Adipose tissue (tissue), 3 donors: Measurements from ENCODE around the gene ANKRD11. TPM values are rescaled to one million over a fixed set of nuclear protein-coding genes. Genes with fewer than 3 reads are reported as not detected.
"Not testable (repeated sequence)": the region's sequence is repeated elsewhere in the genome, so short reads cannot be mapped to it uniquely, and the experiment has no call there.

ENCODE experiments used
- H3K27ac ChIP-seq: one replicate; pipeline ENCODE4 v1.5.1; 2013; ENCODE audit warnings: low read depth, low read length
- WGBS, 3 donors: extraction: QIAGEN DNeasy Blood & Tissue Kit; methylation state at CpG; one replicate each; pipeline ENCODE4 v1.1.7; 2013; 5-methylcytosine and 5-hydroxymethylcytosine counted together
- polyA plus RNA-seq, 3 donors: library from polyadenylated mRNA; stranded (reverse); fragments of 200-250 nt; gene quantifications; one replicate each; pipeline ENCODE4 v1.2.3, GENCODE V29; 2013
- donor health status: healthy with polysubstance abuse.
- donor health status: Bipolar disorder and iron deficiency.
- donor health status: healthy.

The ANKRD11 gene
- polyA plus RNA-seq, 3 donors, result 24.9 to 53.9 (median 48.4) TPM

DNA sequence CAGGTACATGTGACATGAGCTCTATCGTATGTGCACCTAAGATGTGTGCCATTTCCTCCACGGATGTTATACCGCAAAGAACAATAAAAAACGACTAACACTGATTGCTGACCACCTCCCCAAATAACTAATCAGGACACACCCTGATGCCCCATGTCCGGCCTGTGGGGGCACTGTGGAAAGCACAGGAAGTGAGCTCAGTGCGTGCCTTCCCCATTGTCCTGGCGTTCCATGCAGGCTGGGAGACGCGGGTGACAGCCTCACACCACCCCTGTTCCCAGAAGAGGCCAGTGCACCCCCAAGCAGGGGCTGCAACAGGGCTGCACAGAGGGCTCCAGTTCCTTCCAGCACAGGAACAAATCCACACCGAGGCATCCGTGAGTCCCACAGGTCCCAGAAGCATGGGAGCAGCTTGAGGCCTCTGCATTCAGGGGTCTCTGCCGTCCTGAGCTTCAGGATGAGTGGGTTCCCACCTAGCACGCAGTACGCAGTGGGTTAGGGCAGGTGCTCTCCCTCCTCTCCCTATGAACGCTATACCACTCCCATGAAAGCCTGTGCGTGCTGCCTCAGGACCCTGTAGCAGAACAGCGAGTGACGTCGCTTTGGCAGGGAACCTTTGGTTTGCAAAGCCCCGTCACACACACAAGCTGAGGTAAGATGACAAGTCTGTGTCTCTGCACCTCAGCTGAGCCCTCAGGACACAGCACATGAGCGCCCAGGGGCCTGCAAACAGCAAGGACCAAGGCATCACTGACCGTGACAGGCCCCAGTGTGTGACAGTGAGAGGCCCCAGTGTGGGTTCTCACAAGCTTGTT lies 155.2 kb downstream of the ANKRD11 start:
- WGBS, 3 donors, result 55 to 76% (median 63%) methylated on average over 22 of the region's 22 CpGs
- H3K27ac ChIP-seq, result no peak overlapping the region

GRCh38 chr16:89334461-89334860 lies 155.9 kb downstream of the ANKRD11 start:
- H3K27ac ChIP-seq, result no peak overlapping the region
- WGBS, 3 donors, result 75 to 79% (median 79%) methylated on average over 12 of the region's 12 CpGs

DNA sequence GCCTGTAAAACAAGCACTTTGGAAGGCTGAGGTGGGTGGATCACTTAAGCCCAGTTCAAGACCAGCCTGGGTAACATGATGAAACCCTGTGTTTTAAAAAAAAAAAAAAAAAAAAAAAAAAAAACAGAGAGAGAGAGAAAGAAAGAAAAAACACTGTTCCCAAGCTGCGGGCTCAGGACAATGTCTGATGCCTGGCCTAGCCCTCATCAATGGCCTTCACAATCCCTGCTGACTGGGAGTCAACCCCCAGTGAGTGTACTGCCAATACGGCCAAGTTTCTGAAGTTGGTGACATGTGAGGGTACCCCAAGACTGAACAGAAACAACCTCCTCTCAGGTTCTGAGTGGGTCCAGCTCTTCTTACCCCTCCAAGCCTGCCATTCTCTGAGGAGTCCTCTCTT lies 156.3 kb downstream of the ANKRD11 start:
- no peak overlapping the region for H3K27ac ChIP-seq
- 11 to 63% (median 48%) methylated on average over 2 of the region's 2 CpGs for WGBS, 3 donors

- 37 to 39% (median 37%) methylated on average over 10 of the region's 13 CpGs for WGBS, 3 donors
- not testable (repeated sequence) for H3K27ac ChIP-seq
Measured at GRCh38 chr16:89333401-89334001, 156.9 kb downstream of the ANKRD11 start.

DNA sequence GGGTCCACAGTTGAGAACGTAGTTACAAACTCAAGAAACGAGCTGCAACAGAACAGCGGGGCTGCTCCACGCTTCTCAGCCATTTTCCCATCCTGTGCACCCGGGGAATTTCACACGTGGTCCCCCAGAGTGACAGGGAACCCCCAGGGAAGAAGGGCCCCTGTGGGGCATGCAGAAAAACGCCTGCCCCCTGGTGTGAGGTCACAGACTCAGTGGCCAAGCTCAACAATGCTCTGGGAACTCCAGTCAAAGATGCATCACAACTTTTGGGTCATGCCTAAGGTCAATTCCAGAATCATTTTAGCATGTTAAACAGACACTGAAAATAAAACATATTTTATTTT lies 157.5 kb downstream of the ANKRD11 start:
- WGBS, 3 donors, result 52 to 58% (median 56%) methylated on average over 7 of the region's 7 CpGs
- H3K27ac ChIP-seq, result no peak overlapping the region

- no peak overlapping the region for H3K27ac ChIP-seq
Measured at GRCh38 chr16:89332243-89332901, 158.0 kb downstream of the ANKRD11 start.

DNA sequence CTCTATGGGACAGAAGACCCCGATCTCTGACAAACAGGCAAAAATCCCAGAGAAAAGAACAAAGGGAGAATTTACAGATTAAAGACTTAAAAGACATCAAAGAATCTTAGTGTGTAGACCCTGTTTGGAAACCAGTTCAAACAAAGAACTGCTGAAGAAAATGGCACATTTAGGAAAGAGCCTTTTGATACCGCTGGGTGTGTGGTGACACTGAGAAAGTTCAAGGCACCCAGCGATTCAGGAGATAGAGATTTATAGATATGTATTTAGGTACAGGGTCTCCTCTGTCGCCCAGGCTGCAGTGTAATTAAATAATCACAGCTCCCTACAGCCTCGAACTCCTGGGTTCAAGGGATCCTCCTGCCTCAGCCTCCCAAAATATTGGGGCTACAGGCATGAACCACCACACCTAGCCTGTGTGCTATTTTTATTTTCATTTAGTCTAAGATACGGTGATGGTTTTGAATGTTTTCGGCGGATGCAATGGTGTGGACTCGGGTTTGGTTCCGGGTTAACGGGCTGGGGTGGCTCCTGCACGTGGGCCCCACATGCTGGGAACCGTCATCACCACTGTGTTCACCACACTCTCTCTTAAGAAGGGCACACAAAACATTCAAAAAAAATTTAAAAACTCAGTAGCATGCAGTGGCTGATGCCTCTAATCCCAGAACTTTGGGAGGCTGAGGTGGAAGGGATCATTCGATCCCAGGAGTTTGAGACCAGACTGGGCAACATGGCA lies 158.8 kb downstream of the ANKRD11 start:
- no peak overlapping the region for H3K27ac ChIP-seq
- 84 to 89% (median 86%) methylated on average over 14 of the region's 14 CpGs for WGBS, 3 donors

More at GRCh38 chr16:89332243-89332901, 158.0 kb downstream of the ANKRD11 start:
- 53 to 75% (median 70%) methylated on average over 14 of the region's 14 CpGs for WGBS, 3 donors

GRCh38 chr16:89330177-89330856 lies 160.0 kb downstream of the ANKRD11 start:
- peak overlapping the region; percentile 42 for H3K27ac ChIP-seq
- 28 to 36% (median 34%) methylated on average over 23 to 25 of the region's 25 CpGs for WGBS, 3 donors

- H3K27ac ChIP-seq, result not testable (repeated sequence)
- 91 to 94% (median 92%) methylated on average over 4 of the region's 4 CpGs for WGBS, 3 donors
Measured at GRCh38 chr16:89329830-89330176, 160.6 kb downstream of the ANKRD11 start.

GRCh38 chr16:89328412-89329400 lies 161.7 kb downstream of the ANKRD11 start:
- WGBS, 3 donors, result 85 to 91% (median 88%) methylated on average over 37 to 39 of the region's 41 CpGs
- H3K27ac ChIP-seq, result not testable (repeated sequence)

DNA sequence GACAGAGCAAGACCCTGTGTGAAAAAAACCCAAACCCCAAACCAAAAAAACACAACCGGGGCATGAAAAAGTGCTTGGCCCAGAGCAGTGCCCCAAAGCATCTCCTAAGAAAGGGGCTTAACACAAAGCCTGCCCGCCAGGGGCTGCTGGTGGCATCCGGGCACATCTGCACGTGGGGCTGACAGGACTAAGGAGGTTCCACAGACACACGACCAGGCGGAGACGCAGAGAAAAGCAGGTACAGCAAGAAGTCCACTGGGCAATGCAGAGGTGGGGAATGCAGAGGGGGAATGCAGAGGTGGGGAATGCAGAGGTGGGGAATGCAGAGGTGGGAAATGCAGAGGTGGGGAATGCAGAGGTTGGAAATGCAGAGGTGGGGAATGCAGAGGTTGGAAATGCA lies 163.6 kb downstream of the ANKRD11 start:
- H3K27ac ChIP-seq, result no peak overlapping the region
- 79 to 90% (median 87%) methylated on average over 7 of the region's 7 CpGs for WGBS, 3 donors

GRCh38 chr16:89325861-89326471 lies 164.4 kb downstream of the ANKRD11 start:
- H3K27ac ChIP-seq, result no peak overlapping the region
- 18 to 38% (median 26%) methylated on average over 18 of the region's 18 CpGs for WGBS, 3 donors

DNA sequence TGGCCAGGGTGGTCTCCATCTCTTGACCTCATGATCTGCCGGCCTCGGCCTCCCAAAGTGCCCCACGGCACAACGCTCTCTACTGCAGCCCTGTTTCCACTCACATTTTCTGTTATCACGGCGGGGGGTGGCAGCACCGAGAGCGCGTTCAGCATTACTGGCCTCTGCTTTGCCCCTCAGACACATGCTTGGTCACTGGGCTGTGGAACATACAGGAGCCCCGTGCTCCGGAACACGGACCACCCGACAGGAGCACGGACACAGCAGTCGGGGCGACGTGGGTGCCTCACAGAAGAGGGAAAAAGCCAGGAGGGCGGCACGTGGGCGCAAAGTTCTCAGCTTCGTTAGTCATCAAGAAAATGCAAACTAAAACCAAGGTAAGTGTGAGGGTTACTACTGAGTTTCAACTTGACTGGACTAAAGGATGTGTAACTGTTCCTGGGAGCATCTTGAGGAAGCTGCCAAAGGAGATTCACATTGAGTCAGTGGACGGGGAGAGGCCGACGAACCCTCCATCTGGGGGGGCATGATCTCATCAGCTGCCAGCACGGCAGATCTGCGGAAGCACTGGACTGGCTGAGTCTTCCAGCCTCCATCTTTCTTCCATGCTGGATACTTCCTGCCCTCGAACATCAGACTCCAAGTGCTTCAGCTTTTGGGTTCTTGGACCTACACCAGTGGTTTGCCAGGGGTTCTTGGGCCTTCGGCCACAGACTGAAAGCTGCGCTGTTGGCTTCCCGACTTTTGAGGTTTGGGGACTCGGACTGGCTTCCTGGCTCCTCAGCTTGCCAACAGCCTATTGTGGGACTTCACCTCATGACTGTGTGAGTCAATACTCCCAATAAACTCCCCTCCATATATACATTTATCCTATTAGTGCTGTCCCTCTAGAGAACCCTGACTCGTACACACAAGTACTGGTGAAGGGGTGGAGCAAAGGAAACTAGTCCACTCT lies 166.0 kb downstream of the ANKRD11 start:
- 85 to 93% (median 89%) methylated on average over 32 of the region's 32 CpGs for WGBS, 3 donors
- no peak overlapping the region for H3K27ac ChIP-seq

DNA sequence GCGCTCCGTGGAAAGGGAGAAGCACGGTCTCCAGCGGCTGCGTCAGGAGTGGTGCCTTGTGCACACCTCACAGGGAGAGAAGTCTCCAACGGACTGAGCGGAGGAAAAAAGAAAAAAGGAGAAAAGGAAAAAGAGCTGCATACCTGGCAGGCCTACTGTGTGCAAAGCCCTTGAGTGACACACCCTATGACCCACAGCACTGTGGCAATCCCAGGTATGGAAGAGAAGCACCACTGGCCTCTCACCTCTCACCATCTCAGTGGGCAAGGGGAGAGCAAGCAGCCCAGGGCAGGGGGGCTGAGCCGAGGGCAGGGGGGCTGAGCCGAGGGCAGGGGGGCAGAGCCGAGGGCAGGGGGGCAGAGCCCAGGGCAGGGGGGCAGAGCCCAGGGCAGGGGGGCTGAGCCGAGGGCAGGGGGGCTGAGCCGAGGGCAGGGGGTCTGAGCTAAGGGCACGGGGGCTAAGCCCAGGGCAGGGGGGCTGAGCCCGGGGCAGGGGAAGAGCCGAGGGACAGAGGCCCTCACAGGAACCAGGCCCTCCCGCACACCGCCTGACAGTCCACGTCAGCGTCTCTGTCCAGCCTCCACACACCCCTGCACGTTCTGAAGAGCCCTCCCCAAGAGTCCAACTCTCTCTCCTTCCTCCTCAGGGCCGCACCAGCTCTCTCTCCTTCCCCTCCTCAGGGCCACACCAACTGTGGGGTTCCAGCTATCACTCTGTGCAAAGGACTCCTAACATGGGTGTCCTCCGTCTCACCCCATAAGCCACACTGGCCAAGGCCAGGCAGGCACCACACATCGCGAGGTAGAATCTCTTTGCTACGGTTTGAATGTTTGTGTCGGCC lies 167.0 kb downstream of the ANKRD11 start:
- no peak overlapping the region for H3K27ac ChIP-seq
- WGBS, 3 donors, result 80 to 83% (median 80%) methylated on average over 19 to 26 of the region's 26 CpGs
